WTC11 (cell line): Measurements from ENCODE around the gene PVALEF.
"Not testable (repeated sequence)": the region's sequence is repeated elsewhere in the genome, so short reads cannot be mapped to it uniquely, and the experiment has no call there.

Experiments
- FOXP1 ChIP-seq: sonication (generic); formaldehyde crosslinking; IDR thresholded peaks from 2 replicates; pipeline ENCODE4 v1.8.0; 2022; ENCODE audit warnings: missing genetic modification reagents, mild to moderate bottlenecking, moderate library complexity, borderline replicate concordance
- JUN ChIP-seq: sonication (generic); formaldehyde crosslinking; IDR thresholded peaks from 2 replicates; pipeline ENCODE4 v1.8.0; 2023; ENCODE audit warnings: mild to moderate bottlenecking, missing genetic modification reagents
- TF ChIP-seq, protein P1 (sequence below): sonication (generic); formaldehyde crosslinking; IDR thresholded peaks from 2 replicates; pipeline ENCODE4 v1.8.1; 2022; ENCODE audit warnings: low read depth, missing genetic modification reagents, borderline replicate concordance

DNA sequence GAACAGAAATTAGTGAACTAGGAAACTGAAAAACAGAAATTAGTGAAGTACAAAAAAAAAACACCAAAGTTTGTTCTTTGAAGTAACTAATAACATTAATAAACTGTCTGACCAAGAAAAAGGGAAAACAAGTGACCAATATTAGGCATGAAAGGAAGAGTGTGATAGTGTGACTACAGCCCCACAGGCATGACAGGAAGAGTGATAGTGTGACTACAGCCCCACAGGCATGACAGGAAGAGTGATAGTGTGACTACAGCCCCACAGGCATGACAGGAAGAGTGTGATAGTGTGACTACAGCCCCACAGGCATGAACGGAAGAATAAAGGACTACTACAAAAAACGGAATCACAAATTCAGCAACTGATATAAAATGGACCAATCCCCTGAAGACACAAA, 62.3 kb downstream of the PVALEF start:
- TF ChIP-seq, protein P1, sequence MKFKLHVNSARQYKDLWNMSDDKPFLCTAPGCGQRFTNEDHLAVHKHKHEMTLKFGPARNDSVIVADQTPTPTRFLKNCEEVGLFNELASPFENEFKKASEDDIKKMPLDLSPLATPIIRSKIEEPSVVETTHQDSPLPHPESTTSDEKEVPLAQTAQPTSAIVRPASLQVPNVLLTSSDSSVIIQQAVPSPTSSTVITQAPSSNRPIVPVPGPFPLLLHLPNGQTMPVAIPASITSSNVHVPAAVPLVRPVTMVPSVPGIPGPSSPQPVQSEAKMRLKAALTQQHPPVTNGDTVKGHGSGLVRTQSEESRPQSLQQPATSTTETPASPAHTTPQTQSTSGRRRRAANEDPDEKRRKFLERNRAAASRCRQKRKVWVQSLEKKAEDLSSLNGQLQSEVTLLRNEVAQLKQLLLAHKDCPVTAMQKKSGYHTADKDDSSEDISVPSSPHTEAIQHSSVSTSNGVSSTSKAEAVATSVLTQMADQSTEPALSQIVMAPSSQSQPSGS (CRISPR knock-in tag): not testable (repeated sequence)
- not testable (repeated sequence) for TF ChIP-seq JUN, FOXP1 (CRISPR knock-in tag)
